Kidney capillary endothelial cell (primary cell): ENCODE data around the gene TXNRD3.
A peak's percentile ranks its signal among the peaks of the same experiment; 100 is the strongest.

Experiments
- DNase-seq: peaks from one replicate; pipeline ENCODE4 v3.0.0-alpha.2; 2018; ENCODE audit warnings: low spot score

TXNRD3 gene

GRCh38 chr3:126654571-126655383, at the start of gene TXNRD3:
TSS of gene TXNRD3 (minus strand) at chr3:126655124.
- DNase-seq: peak; percentile 33

GRCh38 chr3:126703512-126704493, 48.9 kb upstream of the TXNRD3 start, which contains the start of gene CHCHD6:
TSS of gene CHCHD6 (plus strand) at chr3:126704240. CDS start at chr3:126704313, 73 bp downstream.
- DNase-seq: peak; percentile 84

GRCh38 chr3:126699011-126699410, 44.1 kb upstream of the TXNRD3 start:
- DNase-seq: no peak

DNA sequence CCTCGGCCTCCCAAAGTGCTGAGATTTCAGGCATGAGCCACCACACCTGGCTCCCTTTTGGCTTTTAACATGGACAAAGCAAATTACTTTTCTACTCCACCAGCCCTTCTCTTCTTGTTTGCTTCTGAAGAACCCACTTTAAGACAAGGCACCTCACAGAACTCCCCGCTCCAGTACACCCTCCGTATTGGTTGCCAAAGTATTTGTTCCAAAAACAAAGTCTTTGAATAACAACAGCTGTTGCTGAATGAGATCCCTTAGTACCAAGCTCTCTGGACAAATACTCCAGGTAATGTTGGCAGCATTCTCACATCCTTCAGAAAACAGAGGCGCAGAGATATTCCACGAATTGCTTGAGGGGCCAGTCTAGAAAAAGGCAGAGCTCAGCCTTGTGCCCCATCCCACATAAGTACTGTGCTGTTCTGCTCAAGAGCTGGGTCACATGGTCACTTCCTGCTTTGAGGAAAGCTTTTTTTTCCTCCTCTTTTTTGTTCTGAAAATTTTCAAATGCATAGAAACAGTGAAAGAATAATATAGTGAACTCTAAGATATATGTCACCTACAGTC, 41.9 kb upstream of the TXNRD3 start:
- no peak for DNase-seq

DNA sequence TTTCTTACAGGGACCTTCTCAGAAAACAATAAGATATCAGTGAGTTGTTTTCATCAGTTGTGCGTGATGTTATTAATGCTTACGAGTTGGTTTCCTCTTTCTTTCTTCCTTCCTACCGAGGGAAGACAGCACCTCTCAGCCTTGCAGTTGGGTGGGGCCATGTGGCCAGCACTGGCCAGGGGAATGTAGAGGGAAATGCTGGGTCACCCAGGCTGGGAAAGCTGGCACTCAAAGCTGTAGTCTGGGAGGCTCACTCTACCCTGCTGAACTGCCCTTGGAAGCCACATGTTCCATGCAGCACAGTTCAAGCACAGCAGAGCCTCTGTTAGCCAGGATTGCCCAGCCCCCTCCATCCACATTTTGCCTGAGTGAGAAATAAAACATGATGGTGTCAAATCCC, 39.0 kb upstream of the TXNRD3 start:
- DNase-seq: no peak

- DNase-seq: no peak
Observed at GRCh38 chr3:126692858-126693257, 37.9 kb upstream of the TXNRD3 start.

DNA sequence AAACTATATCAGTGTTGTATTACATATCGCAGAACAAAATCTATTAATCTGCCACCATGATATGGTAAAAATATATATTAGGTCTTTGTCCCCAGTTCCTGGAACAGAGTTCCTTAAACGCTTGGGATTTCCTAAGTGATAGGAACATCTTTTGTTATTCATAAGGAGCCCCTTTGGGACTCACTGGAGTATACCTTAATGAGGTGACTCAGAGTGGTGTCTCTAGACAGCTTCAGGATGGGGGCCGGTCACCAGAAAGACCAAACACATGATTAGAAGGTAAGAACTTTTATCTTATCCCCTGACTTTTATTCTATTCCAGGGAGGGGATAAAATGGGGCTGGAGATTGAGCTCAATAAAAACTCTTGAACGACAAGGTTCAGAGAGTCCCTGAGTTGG, 36.8 kb upstream of the TXNRD3 start:
- no peak for DNase-seq

GRCh38 chr3:126685493-126685892, 30.6 kb upstream of the TXNRD3 start:
- no peak for DNase-seq

DNA sequence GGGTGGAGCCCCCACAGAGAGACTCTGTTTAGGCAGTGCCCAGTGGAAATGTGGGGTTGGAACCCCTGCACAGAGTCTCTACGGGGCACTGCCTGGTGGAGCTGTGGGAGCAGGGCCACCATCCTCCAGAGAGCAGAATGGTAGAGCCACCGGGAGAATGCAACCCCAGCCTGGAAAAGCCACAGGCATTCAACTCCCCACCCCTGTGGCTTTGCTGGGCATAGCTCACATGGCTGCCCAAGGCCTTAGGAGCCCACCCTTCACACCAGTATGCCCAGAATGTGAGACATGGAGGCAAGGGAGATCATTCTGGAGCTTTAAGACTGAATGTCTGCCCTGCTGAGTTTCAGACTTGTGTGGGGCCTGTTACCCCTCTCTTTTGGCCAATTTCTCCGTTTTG, 30.1 kb upstream of the TXNRD3 start:
- DNase-seq: no peak

DNA sequence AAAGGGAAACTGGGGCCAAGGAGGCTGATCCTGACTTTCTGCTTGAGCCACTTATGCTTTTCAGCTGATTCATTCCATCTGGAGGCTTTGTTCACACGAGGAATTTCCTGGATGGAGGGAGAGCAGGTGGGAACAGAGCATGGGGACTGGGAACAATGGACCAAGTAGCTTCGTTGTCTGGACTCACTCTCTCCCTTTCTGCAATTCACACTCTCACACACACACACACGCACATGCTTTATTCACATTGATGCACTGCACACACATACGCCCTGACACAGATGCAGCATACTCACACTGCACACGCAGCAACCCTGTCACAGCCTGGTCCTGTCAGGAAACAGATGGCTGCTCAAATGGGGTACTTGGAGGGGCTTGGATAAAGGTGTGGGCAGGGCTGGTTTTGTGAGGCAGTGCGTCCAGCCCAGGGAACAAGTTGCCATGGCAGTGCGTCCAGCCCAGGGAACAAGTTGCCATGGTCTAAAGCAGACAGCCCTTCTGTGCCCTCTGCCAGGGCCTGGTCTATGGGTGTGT, 29.4 kb upstream of the TXNRD3 start:
- DNase-seq: no peak

- no peak for DNase-seq
Observed at GRCh38 chr3:126683069-126683468, 28.1 kb upstream of the TXNRD3 start.

DNA sequence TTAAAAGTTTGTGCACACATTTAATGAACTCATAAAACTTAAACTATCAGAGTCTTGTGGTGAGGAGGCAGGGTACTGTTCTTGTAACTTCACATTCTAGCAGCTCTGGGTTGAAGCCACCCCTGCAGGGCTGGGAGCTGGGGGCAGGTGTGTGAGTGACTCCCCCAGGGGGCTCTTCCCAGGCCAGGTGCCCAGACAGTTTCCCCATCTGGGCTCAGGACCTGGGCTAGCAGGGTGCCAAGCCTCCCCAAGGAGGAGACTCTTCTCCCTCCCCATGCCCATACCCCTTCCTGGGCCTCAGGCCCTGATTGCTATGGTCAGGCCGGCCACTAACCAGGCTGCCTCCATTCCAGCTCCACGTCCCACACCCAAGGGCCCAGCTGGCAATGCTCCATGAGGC, 27.1 kb upstream of the TXNRD3 start:
- DNase-seq: no peak

GRCh38 chr3:126680667-126681055, 25.7 kb upstream of the TXNRD3 start:
- DNase-seq: no peak

GRCh38 chr3:126679831-126680666, 25.1 kb upstream of the TXNRD3 start:
- DNase-seq: no peak

- peak; percentile 68 for DNase-seq
Observed at GRCh38 chr3:126679318-126679751, 24.4 kb upstream of the TXNRD3 start.

- no peak for DNase-seq
Observed at GRCh38 chr3:126678693-126679317, 23.9 kb upstream of the TXNRD3 start.

- DNase-seq: no peak
Observed at GRCh38 chr3:126677862-126678503, 23.1 kb upstream of the TXNRD3 start.

DNA sequence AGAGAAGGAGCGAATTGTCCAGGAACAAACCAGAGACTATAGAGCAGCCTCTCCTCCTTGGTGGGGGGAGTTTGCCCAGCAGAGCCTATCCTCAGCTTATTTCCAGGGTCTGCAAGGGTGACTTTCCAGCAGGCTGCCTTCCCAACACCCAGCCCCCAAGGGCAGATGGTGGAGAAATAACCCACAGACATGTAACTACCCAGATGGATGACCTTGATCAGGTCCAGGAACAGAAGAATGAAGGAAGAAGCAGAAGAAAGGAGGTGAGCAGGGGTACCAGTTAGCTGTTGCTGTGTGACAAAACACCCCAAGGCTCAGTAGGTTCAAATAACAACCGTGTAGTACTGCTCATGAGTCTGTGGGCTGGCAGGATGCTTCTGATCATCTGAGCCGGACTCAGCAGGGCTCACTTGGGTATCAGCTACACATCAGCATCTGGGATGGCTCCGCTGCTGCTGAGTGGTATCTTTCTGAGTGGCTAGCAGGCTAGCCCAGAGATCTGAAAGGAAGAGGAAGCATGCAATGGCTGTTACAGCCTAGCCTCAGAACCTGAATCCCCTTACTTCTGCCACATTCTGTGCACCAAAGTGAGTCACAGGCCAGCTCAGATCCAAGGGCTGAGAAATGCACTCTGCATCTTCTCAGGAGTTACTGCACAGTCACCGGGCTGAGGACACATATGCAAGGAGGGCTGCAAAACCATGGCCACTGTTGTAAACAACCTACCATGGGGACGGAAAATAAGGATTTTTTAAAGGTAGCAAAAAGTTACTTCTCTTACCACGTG, 22.2 kb upstream of the TXNRD3 start:
- DNase-seq: no peak

GRCh38 chr3:126672741-126673140, 17.8 kb upstream of the TXNRD3 start:
- DNase-seq: no peak
